Measurements from ENCODE around the gene SAC3D1. TPM values are rescaled to one million over a fixed set of nuclear protein-coding genes. Genes with fewer than 3 reads are reported as not detected.
"Not testable (repeated sequence)": the region's sequence is repeated elsewhere in the genome, so short reads cannot be mapped to it uniquely, and the experiment has no call there.

SAC3D1 gene
- total RNA-seq, 1 donor from 2014 or later, result 14.4 TPM

GRCh38 chr11:64998141-64998540 lies 42.9 kb upstream of the SAC3D1 start:
- peaks cover 3% of the 10 kb centered on the region for H3K9me3 Mint-ChIP-seq (ENCODE audit: unreplicated experiment)
- no peak overlapping the region for H3K27ac Mint-ChIP-seq (ENCODE audit: unreplicated experiment)
- no peaks in the 10 kb centered on the region for H3K4me1 Mint-ChIP-seq (ENCODE audit: low read depth, unreplicated experiment)
- H3K4me3 Mint-ChIP-seq (ENCODE audit: unreplicated experiment), result no peak overlapping the region
- DNase-seq, result no peak
- H3K36me3 Mint-ChIP-seq (ENCODE audit: unreplicated experiment), result no peaks in the 10 kb centered on the region
- TF ChIP-seq, protein P1, sequence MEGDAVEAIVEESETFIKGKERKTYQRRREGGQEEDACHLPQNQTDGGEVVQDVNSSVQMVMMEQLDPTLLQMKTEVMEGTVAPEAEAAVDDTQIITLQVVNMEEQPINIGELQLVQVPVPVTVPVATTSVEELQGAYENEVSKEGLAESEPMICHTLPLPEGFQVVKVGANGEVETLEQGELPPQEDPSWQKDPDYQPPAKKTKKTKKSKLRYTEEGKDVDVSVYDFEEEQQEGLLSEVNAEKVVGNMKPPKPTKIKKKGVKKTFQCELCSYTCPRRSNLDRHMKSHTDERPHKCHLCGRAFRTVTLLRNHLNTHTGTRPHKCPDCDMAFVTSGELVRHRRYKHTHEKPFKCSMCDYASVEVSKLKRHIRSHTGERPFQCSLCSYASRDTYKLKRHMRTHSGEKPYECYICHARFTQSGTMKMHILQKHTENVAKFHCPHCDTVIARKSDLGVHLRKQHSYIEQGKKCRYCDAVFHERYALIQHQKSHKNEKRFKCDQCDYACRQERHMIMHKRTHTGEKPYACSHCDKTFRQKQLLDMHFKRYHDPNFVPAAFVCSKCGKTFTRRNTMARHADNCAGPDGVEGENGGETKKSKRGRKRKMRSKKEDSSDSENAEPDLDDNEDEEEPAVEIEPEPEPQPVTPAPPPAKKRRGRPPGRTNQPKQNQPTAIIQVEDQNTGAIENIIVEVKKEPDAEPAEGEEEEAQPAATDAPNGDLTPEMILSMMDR (IDR thresholded peaks at IDR 0.05; ENCODE audit: partially characterized antibody, unreplicated experiment), result no peak
- peaks cover 3% of the 10 kb centered on the region for H3K27me3 Mint-ChIP-seq (ENCODE audit: unreplicated experiment)

- DNase-seq, result no peak
Observed at GRCh38 chr11:64998690-64999431, 42.1 kb upstream of the SAC3D1 start.

GRCh38 chr11:64999478-64999877 lies 41.5 kb upstream of the SAC3D1 start:
- Mint-ChIP-seq H3K4me3 (ENCODE audit: unreplicated experiment) (no peak overlapping the region), H3K4me1 (ENCODE audit: low read depth, unreplicated experiment) (no peaks in the 10 kb centered on the region), H3K27ac (ENCODE audit: unreplicated experiment) (no peak overlapping the region), H3K36me3 (ENCODE audit: unreplicated experiment) (no peaks in the 10 kb centered on the region), H3K9me3 (ENCODE audit: unreplicated experiment) (peaks cover 2% of the 10 kb centered on the region), H3K27me3 (ENCODE audit: unreplicated experiment) (peaks cover 2% of the 10 kb centered on the region)
- TF ChIP-seq, protein P1 (IDR thresholded peaks at IDR 0.05; ENCODE audit: partially characterized antibody, unreplicated experiment), result no peak
- no peak for DNase-seq

More at GRCh38 chr11:64998690-64999431, 42.1 kb upstream of the SAC3D1 start:
- H3K27ac Mint-ChIP-seq (ENCODE audit: unreplicated experiment), result no peak overlapping the region
- TF ChIP-seq, protein P1 (IDR thresholded peaks at IDR 0.05; ENCODE audit: partially characterized antibody, unreplicated experiment), result no peak
- H3K4me3 Mint-ChIP-seq (ENCODE audit: unreplicated experiment), result no peak overlapping the region
- no peaks in the 10 kb centered on the region for H3K36me3 Mint-ChIP-seq (ENCODE audit: unreplicated experiment)
- peaks cover 2% of the 10 kb centered on the region for H3K9me3 Mint-ChIP-seq (ENCODE audit: unreplicated experiment)
- no peaks in the 10 kb centered on the region for H3K4me1 Mint-ChIP-seq (ENCODE audit: low read depth, unreplicated experiment)
- H3K27me3 Mint-ChIP-seq (ENCODE audit: unreplicated experiment), result peaks cover 3% of the 10 kb centered on the region

- no peak overlapping the region for H3K27ac Mint-ChIP-seq (ENCODE audit: unreplicated experiment)
- DNase-seq, result no peak
- no peaks in the 10 kb centered on the region for H3K36me3 Mint-ChIP-seq (ENCODE audit: unreplicated experiment)
- TF ChIP-seq, protein P1 (IDR thresholded peaks at IDR 0.05; ENCODE audit: partially characterized antibody, unreplicated experiment), result no peak
- peaks cover 2% of the 10 kb centered on the region for H3K9me3 Mint-ChIP-seq (ENCODE audit: unreplicated experiment)
- H3K4me3 Mint-ChIP-seq (ENCODE audit: unreplicated experiment), result no peak overlapping the region
- no peaks in the 10 kb centered on the region for H3K4me1 Mint-ChIP-seq (ENCODE audit: low read depth, unreplicated experiment)
- H3K27me3 Mint-ChIP-seq (ENCODE audit: unreplicated experiment), result no peaks in the 10 kb centered on the region
Observed at GRCh38 chr11:65002706-65003105, 38.3 kb upstream of the SAC3D1 start.

- Mint-ChIP-seq H3K27me3 (ENCODE audit: unreplicated experiment) (no peaks in the 10 kb centered on the region), H3K27ac (ENCODE audit: unreplicated experiment) (no peak overlapping the region), H3K9me3 (ENCODE audit: unreplicated experiment) (peaks cover 2% of the 10 kb centered on the region), H3K4me1 (ENCODE audit: low read depth, unreplicated experiment) (no peaks in the 10 kb centered on the region), H3K4me3 (ENCODE audit: unreplicated experiment) (no peak overlapping the region), H3K36me3 (ENCODE audit: unreplicated experiment) (no peaks in the 10 kb centered on the region)
- no peak for DNase-seq
- TF ChIP-seq, protein P1 (IDR thresholded peaks at IDR 0.05; ENCODE audit: partially characterized antibody, unreplicated experiment), result no peak
Observed at GRCh38 chr11:65003282-65003681, 37.7 kb upstream of the SAC3D1 start.

DNA sequence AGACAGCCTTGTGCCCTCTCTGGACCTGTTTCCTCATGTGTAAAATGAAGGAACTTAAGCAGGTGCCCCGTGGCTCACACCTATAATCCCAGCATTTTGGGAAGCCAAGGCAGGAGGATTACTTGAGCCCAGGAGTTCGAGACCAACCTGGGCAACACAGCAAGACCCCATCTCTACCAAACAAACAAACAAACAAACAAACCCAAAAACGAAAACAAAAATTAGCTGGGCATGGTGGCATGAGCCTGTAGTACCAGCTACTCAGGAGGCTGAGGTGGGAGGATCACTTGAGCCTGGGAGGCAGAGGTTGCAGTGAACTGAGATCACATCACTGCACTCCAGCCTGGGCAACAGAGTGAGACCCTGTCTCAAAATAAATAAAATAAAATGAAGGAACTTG lies 37.0 kb upstream of the SAC3D1 start:
- H3K4me1 Mint-ChIP-seq (ENCODE audit: low read depth, unreplicated experiment); H3K27me3 Mint-ChIP-seq (ENCODE audit: unreplicated experiment); H3K36me3 Mint-ChIP-seq (ENCODE audit: unreplicated experiment); H3K27ac Mint-ChIP-seq (ENCODE audit: unreplicated experiment); H3K9me3 Mint-ChIP-seq (ENCODE audit: unreplicated experiment); DNase-seq; H3K4me3 Mint-ChIP-seq (ENCODE audit: unreplicated experiment): not testable (repeated sequence)

All from glutamatergic neuron (in vitro differentiated cells).